GM23338 (cell line): ENCODE measurements around the gene VSIG10.

Source experiments
- CREB1 ChIP-seq: fragments of 250-450 bp; sonication (Bioruptor Pico); IDR thresholded peaks from 2 replicates; pipeline ENCODE4 v1.5.0; 2020; ENCODE audit warnings: low read depth, mild to moderate bottlenecking, moderate library complexity
- CTCF ChIP-seq, 2 experiments: fragments of 200-600 bp in 1 of 2; sonication (generic) in 1 of 2; conservative IDR thresholded peaks; 2 replicates each; pipeline versions ENCODE4 v1.5.1 to v1.6.1; 2016 to 2017; ENCODE audit warnings: antibody characterized with exemption in 2 of 2, low read depth in 2 of 2, mild to moderate bottlenecking in 2 of 2, moderate library complexity in 1 of 2
- EZH2 ChIP-seq: fragments of 200-600 bp; sonication (generic); IDR thresholded peaks from one replicate; pipeline ENCODE4 v1.8.0; 2017; ENCODE audit warnings: antibody characterized with exemption, mild to moderate bottlenecking, low read depth; ENCODE audit not compliant: unreplicated experiment
- EZH2phosphoT487 ChIP-seq: fragments of 200-600 bp; sonication (generic); IDR thresholded peaks from one replicate; pipeline ENCODE4 v1.8.1; 2018; ENCODE audit warnings: antibody characterized with exemption; ENCODE audit not compliant: unreplicated experiment
- NANOG ChIP-seq: IDR thresholded peaks from 2 replicates; pipeline ENCODE4 v1.6.1; 2016; ENCODE audit warnings: antibody characterized with exemption, borderline replicate concordance
- POLR2AphosphoS5 ChIP-seq: IDR thresholded peaks from 2 replicates; pipeline ENCODE4 v1.6.1; 2016; ENCODE audit warnings: antibody characterized with exemption, low read depth
- ZNF114 ChIP-seq: fragments of 250-450 bp; sonication (Bioruptor Pico); IDR thresholded peaks from 2 replicates; pipeline ENCODE4 v1.5.0; 2020; ENCODE audit warnings: mild to moderate bottlenecking, moderate library complexity

GRCh38 chr12:118140825-118141224, 37.0 kb upstream of the VSIG10 start:
- TF ChIP-seq CTCF (conservative IDR thresholded peaks at IDR 0.05; ENCODE audit: low read depth in 2 of 2), result no peak
- no peak for TF ChIP-seq POLR2AphosphoS5
- TF ChIP-seq EZH2, result no peak
- TF ChIP-seq NANOG, result no peak
- no peak for TF ChIP-seq EZH2phosphoT487
- TF ChIP-seq CREB1, result no peak
- TF ChIP-seq ZNF114 (CRISPR knock-in tag), result no peak
